Measurements from ENCODE around the gene ROR2. TPM values are rescaled to one million over a fixed set of nuclear protein-coding genes. Genes with fewer than 3 reads are reported as not detected.

ROR2 gene
- total RNA-seq, 1 donor: 3.0 TPM

DNA sequence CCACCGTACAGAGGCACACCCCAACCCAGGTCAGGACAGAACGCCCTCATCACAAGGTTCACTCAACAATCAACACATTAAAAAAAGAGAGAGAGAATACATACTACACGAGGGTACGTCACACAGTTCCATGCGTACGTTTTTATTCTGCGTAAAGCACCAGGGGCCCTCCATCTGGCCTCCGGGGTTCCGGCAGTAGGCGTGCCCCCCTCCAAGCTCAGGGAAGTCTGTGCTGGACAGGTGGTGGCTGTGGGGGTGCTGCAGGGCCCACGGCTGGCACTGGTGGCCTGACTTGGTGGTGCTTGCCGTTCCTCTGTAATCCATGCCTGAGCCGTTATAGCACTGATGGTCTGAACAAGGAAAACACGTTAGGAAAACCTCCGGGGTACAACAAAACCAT lies 219.2 kb downstream of the ROR2 start:
- TF ChIP-seq, protein P1, sequence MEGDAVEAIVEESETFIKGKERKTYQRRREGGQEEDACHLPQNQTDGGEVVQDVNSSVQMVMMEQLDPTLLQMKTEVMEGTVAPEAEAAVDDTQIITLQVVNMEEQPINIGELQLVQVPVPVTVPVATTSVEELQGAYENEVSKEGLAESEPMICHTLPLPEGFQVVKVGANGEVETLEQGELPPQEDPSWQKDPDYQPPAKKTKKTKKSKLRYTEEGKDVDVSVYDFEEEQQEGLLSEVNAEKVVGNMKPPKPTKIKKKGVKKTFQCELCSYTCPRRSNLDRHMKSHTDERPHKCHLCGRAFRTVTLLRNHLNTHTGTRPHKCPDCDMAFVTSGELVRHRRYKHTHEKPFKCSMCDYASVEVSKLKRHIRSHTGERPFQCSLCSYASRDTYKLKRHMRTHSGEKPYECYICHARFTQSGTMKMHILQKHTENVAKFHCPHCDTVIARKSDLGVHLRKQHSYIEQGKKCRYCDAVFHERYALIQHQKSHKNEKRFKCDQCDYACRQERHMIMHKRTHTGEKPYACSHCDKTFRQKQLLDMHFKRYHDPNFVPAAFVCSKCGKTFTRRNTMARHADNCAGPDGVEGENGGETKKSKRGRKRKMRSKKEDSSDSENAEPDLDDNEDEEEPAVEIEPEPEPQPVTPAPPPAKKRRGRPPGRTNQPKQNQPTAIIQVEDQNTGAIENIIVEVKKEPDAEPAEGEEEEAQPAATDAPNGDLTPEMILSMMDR (IDR thresholded peaks at IDR 0.05; ENCODE audit: insufficient read depth, low read depth, low read length): no peak
- no peak for DNase-seq (ENCODE audit: low read depth)
- H3K4me3 ChIP-seq (ENCODE audit: low read depth, low read length): no peak overlapping the region

DNA sequence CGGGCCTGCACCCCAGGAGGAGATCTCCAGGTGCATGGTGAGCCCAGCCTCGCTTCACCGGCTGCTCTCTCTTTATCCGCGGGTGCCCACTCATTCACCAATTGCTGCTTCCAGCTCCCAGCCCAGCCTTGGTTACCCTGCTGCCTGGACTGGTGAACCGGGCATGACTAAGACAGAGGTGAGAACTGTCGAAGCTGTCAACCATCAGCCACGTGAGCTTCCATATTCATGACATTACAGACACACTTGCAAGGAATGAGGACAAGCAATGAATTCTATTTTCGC lies 220.5 kb downstream of the ROR2 start:
- TF ChIP-seq, protein P1 (IDR thresholded peaks at IDR 0.05; ENCODE audit: insufficient read depth, low read depth, low read length): no peak
- no peak overlapping the region for H3K4me3 ChIP-seq (ENCODE audit: low read depth, low read length)
- DNase-seq (ENCODE audit: low read depth): no peak

DNA sequence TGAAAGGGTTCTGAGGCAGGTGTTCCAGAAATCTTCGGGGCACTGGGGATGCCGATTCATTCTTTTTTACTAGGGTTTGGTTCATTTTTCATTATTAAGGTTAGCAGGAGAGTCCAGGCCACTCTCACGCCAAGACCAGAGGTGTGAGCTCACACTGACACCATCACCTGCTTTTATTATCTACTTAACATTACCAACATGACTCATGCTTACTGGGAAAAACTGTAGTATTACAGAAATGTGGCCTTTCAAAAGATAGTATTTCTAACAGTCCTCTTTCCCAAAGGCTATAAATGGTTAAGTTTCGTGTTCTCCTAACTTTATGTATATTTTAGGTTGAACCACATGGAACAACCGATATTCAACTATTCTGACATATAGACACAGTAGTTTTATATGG lies 222.1 kb downstream of the ROR2 start:
- no peak overlapping the region for H3K4me3 ChIP-seq (ENCODE audit: low read depth, low read length)
- TF ChIP-seq, protein P1 (IDR thresholded peaks at IDR 0.05; ENCODE audit: insufficient read depth, low read depth, low read length): no peak
- peak; percentile 28 for DNase-seq (ENCODE audit: low read depth)

DNA sequence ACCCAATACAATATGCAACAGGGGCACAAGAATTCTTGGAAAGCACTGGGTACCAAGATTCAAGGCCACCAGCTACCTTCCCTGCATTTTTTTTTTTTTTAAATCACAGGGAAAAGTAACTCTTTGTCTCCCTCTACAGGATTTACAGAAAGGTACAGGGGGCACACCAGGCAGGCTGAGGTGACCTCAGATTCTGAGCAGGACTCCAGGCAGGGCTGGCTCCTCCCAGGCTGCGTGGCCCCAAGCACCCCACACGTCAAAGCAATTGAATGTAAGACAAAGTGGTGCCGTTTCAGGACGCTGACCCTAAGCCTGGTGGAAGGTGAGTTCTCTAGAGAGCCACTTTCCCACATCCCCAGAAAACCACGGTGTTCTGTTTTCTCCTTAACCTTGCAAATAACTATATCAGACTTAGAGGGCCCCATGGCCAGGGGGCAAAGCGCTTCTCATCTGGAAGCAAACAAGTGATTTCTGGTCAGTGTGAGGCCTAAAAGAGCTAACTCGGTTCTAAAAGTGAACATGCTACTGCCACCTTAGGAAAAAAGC lies 222.6 kb downstream of the ROR2 start:
- no peak overlapping the region for H3K4me3 ChIP-seq (ENCODE audit: low read depth, low read length)
- DNase-seq (ENCODE audit: low read depth): peak; percentile 62
- TF ChIP-seq, protein P1 (IDR thresholded peaks at IDR 0.05; ENCODE audit: insufficient read depth, low read depth, low read length): peak; percentile 78

DNA sequence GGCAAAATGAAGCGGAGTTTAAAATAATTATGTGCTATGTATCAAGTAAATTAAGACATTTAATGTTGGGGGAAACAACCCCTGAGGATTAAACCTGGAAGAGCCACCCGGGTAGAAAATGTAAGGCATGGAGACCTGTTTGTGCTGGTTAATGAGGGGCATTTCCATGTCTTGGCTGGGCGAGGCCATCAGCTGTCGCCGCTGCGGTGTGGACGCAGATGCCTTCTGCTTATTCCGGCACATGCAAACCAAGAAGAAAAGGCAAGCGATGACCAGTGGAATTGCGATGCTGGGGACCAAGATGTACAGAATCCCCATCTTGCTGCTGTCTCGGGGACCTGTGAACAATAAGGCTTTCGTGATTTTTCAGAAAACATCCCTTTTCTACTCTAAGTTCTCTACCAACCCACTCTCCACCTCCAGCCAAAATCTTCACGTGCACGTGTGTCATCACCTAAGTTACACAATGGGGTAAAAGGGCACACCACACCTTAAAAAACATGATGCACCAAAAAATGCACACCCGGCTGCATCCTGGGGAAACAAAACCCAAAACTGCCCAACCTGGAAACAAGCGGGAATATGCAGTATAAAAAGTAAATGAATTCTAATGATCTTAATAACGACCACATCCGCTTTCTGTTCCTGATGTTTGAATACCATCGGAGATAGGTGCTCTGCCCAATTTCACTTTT lies 223.5 kb downstream of the ROR2 start:
- TF ChIP-seq, protein P1 (IDR thresholded peaks at IDR 0.05; ENCODE audit: insufficient read depth, low read depth, low read length): no peak
- H3K4me3 ChIP-seq (ENCODE audit: low read depth, low read length): no peak overlapping the region
- no peak for DNase-seq (ENCODE audit: low read depth)

DNA sequence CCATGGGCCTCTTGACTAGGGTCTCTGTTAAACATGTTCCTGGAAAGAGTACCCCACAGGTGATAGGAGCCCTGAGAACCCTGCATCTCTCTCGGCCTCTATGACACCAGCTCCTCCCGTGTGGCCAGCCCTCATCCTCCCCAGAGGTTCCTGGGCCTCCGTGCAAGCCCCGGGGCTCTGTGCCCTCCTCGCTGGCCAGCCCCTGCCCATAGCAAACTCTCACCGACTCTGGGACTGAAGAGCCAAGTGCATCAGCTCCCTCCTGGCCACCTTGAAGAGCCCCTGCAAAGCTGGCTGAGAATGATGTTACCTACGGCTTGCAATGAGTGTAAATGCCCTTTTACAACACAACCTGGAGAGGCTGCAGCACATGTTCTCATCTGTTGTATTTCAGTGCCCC lies 224.4 kb downstream of the ROR2 start:
- no peak for DNase-seq (ENCODE audit: low read depth)

More for the DNA sequence above, 224.4 kb downstream of the ROR2 start:
- H3K4me3 ChIP-seq (ENCODE audit: low read depth, low read length): no peak overlapping the region
- TF ChIP-seq, protein P1 (IDR thresholded peaks at IDR 0.05; ENCODE audit: insufficient read depth, low read depth, low read length): no peak

Data from fibroblast of villous mesenchyme (primary cell).